ENCODE data around the gene ATG14. TPM values are rescaled to one million over a fixed set of nuclear protein-coding genes. Genes with fewer than 3 reads are reported as not detected.
A peak's percentile ranks its signal among the peaks of the same experiment; 100 is the strongest.

ATG14 gene
- total and polyA plus RNA-seq, 2 of the 13 experiments (the other 11 are each of a cell fraction or from before 2014, with no cell fraction given) = 7.2 to 9.1 TPM

DNA sequence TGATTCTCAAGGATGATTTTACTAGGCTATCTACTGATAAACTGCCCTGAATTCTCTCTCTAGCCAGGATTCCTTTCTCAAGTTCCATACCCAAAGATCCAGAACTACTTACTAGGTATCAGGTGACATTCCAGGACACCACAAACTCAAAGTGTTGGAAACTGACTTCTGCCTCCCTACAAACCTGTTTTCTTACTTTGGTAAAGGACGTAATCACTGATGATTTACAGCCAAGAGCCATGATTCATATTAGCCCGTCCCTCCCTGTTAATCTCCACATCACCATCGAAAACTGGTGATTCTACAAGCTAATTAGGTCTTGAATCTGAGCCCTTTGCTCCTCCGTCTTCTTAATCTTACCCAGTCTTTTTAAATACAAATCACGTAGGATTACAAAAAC is 1.0 kb upstream of the ATG14 start (continued):
- TF ChIP-seq, protein P1, sequence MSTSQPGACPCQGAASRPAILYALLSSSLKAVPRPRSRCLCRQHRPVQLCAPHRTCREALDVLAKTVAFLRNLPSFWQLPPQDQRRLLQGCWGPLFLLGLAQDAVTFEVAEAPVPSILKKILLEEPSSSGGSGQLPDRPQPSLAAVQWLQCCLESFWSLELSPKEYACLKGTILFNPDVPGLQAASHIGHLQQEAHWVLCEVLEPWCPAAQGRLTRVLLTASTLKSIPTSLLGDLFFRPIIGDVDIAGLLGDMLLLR (CRISPR knock-in tag; IDR thresholded peaks at IDR 0.05) = no peak

DNA sequence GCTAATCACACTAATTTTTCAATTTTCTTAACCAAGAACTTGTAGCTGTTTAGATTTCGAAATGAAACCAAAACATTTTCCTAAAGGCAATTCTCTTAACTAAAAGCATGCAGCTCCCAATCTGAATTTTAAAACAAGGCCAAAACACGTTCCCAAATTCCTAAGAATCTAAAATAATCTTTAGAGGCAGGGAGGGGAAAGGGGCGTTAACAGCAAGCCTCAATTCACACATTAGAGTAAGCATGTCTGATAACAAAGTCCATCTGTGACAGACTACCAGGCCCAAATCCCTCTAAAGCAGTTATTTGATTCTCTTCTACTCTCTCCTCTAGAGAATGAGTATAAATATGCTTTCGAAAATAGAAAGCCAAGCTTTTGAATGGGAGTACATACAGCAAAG is 754 bp downstream of the ATG14 start:
- POLR2A ChIA-PET = no interaction called here
- no peak overlapping the region for H2AFZ ChIP-seq (ENCODE audit: low read length)
- intact Hi-C loops (cut with micrococcal nuclease; ENCODE audit: unreplicated experiment) = no loop called here

More for the DNA sequence above, 754 bp downstream of the ATG14 start:
- Histone ChIP-seq H3K36me3 (replicated peaks in 1 of 2; ENCODE audit: control insufficient read depth in 1 of 2, insufficient read depth in 2 of 2, low read length in 2 of 2) (peaks cover 2 to 4% of the 10 kb centered on the region in 2 experiments; a peak in 2 of 5 replicates), H3K9ac (ENCODE audit: insufficient read depth, low read depth, low read length) (peak overlapping the region; percentile 90), H3K4me2 (ENCODE audit: low read depth, low read length) (peak overlapping the region; percentile 71), H4K20me1 (ENCODE audit: insufficient read depth, low read length) (no peaks in the 10 kb centered on the region), H3K4me3 (replicated peaks in 1 of 3; ENCODE audit: insufficient read depth in 1 of 3, low read depth in 2 of 3, low read length in 3 of 3) (peak overlapping the region; percentile 92 to 97 (median 96)), H3K27me3 (ENCODE audit: control insufficient read depth in 1 of 2, insufficient read depth in 2 of 2, low read length in 2 of 2) (no peaks in the 10 kb centered on the region; a peak in 2 of 5 replicates), H3K9me3 (ENCODE audit: low read length) (no peaks in the 10 kb centered on the region), H3K27ac (ENCODE audit: extremely low read length, insufficient read depth, low read length) (peak overlapping the region; percentile 74), H3K79me2 (ENCODE audit: insufficient read depth, low read length) (peaks cover 45% of the 10 kb centered on the region), H3K4me1 (ENCODE audit: insufficient read depth, low read length) (peaks cover 28% of the 10 kb centered on the region)
- no peak for FAIRE-seq
- CTCF ChIA-PET (ENCODE audit: low intra/inter-chr PET ratio, low total read pairs) = interaction anchor here (0.7 kb wide), 1 partner anchor 140 kb away, joined by 3 read pairs; no protein-coding TSS in a partner anchor
- no peak for TF ChIP-seq ZNF547 (CRISPR knock-in tag; IDR thresholded peaks at IDR 0.05)
- TF ChIP-seq TERF1 (CRISPR knock-in tag; IDR thresholded peaks at IDR 0.05) = 0 out of 2 replicates have a peak, but pooled peaks have one; percentile 7
- TF ChIP-seq, protein P2, sequence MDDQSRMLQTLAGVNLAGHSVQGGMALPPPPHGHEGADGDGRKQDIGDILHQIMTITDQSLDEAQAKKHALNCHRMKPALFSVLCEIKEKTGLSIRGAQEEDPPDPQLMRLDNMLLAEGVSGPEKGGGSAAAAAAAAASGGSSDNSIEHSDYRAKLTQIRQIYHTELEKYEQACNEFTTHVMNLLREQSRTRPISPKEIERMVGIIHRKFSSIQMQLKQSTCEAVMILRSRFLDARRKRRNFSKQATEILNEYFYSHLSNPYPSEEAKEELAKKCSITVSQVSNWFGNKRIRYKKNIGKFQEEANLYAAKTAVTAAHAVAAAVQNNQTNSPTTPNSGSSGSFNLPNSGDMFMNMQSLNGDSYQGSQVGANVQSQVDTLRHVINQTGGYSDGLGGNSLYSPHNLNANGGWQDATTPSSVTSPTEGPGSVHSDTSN (CRISPR knock-in tag; IDR thresholded peaks at IDR 0.05; ENCODE audit: borderline replicate concordance) = no peak
- peak; percentile 18; the same call in 2 of the 3 replicates for ATAC-seq
- in situ Hi-C loops (cut with HindIII; ENCODE audit: extremely low pct_ligation_motif_present, low pct_unique_long_range_greater_than_20kb) = loop anchor here (5.0 kb wide), 1 partner anchor 139 kb away; the partner anchor contains the start of gene FBXO34
- no TSS peak for BruUV-seq (replicated peaks)
- WGBS (ENCODE audit: low lambda C conversion rate) = 3% methylated on average over 4 of the region's 4 CpGs
- no peak for DNase-seq (ENCODE audit: low spot score)

Measured in HepG2 (cell line).